Kidney epithelial cell (primary cell): ENCODE data around the gene PCDHGA11. TPM values are rescaled to one million over a fixed set of nuclear protein-coding genes. Genes with fewer than 3 reads are reported as not detected.
"Not testable (repeated sequence)": the region's sequence is repeated elsewhere in the genome, so short reads cannot be mapped to it uniquely, and the experiment has no call there.

Source experiments
- DNase-seq: peaks from one replicate; pipeline ENCODE4 v3.0.0-alpha.2; 2010; ENCODE audit warnings: low read depth
- H3K27me3 ChIP-seq: 2 replicates; pipeline ENCODE4 v1.6.0; 2011; ENCODE audit warnings: low read length; ENCODE audit not compliant: control insufficient read depth, insufficient read depth
- H3K36me3 ChIP-seq: 2 replicates; pipeline ENCODE4 v1.5.1; 2011; ENCODE audit warnings: low read length; ENCODE audit not compliant: control insufficient read depth, insufficient read depth
- H3K4me3 ChIP-seq: 2 replicates; pipeline ENCODE4 v1.5.1; 2011; ENCODE audit warnings: low read depth, mild to moderate bottlenecking, control low read depth, low read length
- total RNA-seq: library from RNA; depleted of rRNA; stranded (reverse); fragments of >200 nt; gene quantifications from 2 replicates; pipeline ENCODE4 v1.2.3, GENCODE V29; 2015
- TF ChIP-seq, protein P1 (sequence below): IDR thresholded peaks from 2 replicates; pipeline ENCODE4 v1.5.1; 2011; ENCODE audit warnings: mild to moderate bottlenecking, moderate library complexity, low read length, control low read depth, inconsistent platforms; ENCODE audit not compliant: insufficient read depth, poor library complexity, severe bottlenecking

The PCDHGA11 gene
- total RNA-seq, 1 donor from 2014 or later = 7.4 TPM

DNA sequence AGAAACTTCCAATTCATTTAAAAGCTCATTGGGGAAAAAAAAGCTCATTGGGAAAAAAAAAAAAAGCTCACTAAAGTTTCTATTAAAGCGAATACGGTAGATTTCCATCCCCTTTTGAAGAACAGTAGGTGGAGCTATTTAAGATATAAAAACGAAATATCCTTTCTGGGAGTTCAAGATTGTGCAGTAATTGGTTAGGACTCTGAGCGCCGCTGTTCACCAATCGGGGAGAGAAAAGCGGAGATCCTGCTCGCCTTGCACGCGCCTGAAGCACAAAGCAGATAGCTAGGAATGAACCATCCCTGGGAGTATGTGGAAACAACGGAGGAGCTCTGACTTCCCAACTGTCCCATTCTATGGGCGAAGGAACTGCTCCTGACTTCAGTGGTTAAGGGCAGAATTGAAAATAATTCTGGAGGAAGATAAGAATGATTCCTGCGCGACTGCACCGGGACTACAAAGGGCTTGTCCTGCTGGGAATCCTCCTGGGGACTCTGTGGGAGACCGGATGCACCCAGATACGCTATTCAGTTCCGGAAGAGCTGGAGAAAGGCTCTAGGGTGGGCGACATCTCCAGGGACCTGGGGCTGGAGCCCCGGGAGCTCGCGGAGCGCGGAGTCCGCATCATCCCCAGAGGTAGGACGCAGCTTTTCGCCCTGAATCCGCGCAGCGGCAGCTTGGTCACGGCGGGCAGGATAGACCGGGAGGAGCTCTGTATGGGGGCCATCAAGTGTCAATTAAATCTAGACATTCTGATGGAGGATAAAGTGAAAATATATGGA, 9.7 kb downstream of the PCDHGA11 start, which contains the start of gene PCDHGA12:
Gene PCDHGA12, plus strand, starts transcription at position 176 of the 782 bp plus-strand sequence. Its CDS starts 253 bp downstream, at position 429.
- Histone ChIP-seq H3K36me3 (no peaks in the 10 kb centered on the region), H3K27me3 (peaks cover 8% of the 10 kb centered on the region), H3K4me3 (no peak within 1 kb of the TSS)
- DNase-seq = no peak
- TF ChIP-seq, protein P1, sequence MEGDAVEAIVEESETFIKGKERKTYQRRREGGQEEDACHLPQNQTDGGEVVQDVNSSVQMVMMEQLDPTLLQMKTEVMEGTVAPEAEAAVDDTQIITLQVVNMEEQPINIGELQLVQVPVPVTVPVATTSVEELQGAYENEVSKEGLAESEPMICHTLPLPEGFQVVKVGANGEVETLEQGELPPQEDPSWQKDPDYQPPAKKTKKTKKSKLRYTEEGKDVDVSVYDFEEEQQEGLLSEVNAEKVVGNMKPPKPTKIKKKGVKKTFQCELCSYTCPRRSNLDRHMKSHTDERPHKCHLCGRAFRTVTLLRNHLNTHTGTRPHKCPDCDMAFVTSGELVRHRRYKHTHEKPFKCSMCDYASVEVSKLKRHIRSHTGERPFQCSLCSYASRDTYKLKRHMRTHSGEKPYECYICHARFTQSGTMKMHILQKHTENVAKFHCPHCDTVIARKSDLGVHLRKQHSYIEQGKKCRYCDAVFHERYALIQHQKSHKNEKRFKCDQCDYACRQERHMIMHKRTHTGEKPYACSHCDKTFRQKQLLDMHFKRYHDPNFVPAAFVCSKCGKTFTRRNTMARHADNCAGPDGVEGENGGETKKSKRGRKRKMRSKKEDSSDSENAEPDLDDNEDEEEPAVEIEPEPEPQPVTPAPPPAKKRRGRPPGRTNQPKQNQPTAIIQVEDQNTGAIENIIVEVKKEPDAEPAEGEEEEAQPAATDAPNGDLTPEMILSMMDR = peak; percentile 35

DNA sequence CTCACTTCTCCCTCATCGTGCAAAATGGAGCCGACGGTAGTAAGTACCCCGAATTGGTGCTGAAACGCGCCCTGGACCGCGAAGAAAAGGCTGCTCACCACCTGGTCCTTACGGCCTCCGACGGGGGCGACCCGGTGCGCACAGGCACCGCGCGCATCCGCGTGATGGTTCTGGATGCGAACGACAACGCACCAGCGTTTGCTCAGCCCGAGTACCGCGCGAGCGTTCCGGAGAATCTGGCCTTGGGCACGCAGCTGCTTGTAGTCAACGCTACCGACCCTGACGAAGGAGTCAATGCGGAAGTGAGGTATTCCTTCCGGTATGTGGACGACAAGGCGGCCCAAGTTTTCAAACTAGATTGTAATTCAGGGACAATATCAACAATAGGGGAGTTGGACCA, 10.4 kb downstream of the PCDHGA11 start:
- DNase-seq = no peak
- H3K36me3 ChIP-seq = no peaks in the 10 kb centered on the region
- no peak overlapping the region for H3K4me3 ChIP-seq
- TF ChIP-seq, protein P1 = no peak
- H3K27me3 ChIP-seq = peaks cover 8% of the 10 kb centered on the region

DNA sequence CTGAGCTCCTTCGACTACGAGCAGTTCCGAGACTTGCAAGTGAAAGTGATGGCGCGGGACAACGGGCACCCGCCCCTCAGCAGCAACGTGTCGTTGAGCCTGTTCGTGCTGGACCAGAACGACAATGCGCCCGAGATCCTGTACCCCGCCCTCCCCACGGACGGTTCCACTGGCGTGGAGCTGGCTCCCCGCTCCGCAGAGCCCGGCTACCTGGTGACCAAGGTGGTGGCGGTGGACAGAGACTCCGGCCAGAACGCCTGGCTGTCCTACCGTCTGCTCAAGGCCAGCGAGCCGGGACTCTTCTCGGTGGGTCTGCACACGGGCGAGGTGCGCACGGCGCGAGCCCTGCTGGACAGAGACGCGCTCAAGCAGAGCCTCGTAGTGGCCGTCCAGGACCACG, 11.5 kb downstream of the PCDHGA11 start:
- not testable (repeated sequence) for H3K36me3 ChIP-seq, H3K4me3 ChIP-seq, H3K27me3 ChIP-seq, DNase-seq

DNA sequence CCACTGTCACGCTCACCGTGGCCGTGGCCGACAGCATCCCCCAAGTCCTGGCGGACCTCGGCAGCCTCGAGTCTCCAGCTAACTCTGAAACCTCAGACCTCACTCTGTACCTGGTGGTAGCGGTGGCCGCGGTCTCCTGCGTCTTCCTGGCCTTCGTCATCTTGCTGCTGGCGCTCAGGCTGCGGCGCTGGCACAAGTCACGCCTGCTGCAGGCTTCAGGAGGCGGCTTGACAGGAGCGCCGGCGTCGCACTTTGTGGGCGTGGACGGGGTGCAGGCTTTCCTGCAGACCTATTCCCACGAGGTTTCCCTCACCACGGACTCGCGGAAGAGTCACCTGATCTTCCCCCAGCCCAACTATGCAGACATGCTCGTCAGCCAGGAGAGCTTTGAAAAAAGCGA, 11.9 kb downstream of the PCDHGA11 start:
- not testable (repeated sequence) for DNase-seq, H3K27me3 ChIP-seq, H3K36me3 ChIP-seq, H3K4me3 ChIP-seq

DNA sequence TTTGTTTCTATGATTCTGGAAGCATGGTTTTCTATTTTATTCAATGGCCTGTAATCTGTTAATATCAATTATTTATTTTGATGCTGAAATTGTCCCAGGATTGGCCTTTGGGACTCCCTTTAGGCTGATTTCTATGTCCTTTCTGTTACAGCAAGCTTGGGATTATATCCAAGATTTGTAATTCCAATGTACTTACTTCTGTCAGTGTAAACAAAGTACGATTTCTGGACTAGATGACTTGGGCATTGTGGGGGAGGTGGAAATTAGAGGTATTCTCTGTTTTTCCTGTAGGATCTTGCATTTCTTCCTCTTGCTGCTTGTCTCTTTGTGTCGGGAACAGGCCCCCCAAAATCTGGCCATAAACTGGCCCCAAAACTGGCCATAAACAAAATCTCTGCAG, 13.2 kb downstream of the PCDHGA11 start:
- peaks cover 8% of the 10 kb centered on the region for H3K27me3 ChIP-seq
- TF ChIP-seq, protein P1 = no peak
- no peaks in the 10 kb centered on the region for H3K36me3 ChIP-seq
- DNase-seq = no peak
- no peak overlapping the region for H3K4me3 ChIP-seq

DNA sequence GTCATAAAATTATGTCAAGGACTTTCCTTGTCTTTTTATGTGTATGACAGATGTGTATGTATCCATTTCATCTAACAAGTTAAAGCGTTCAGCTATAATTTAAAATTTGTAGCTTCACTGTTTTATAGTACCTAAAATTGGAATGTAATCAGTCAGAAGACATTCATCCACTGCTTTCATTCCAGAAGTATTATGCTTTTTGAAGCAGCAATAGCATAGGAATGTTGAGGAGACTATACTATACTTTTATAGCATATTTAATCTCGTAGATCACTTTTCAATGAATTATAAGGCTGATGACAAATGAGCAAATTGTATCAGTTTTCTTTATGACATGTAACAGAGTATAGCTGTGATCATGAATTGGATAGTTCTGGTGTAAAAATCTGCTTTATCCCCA, 16.4 kb downstream of the PCDHGA11 start:
- TF ChIP-seq, protein P1 = no peak
- DNase-seq = no peak
- Histone ChIP-seq H3K36me3 (no peaks in the 10 kb centered on the region), H3K27me3 (no peaks in the 10 kb centered on the region), H3K4me3 (no peak overlapping the region)
